Hepatocyte (in vitro differentiated cells): ENCODE measurements around the gene DPCD. TPM values are rescaled to one million over a fixed set of nuclear protein-coding genes. Genes with fewer than 3 reads are reported as not detected.

Source experiments
- DNase-seq: peaks from one replicate; pipeline ENCODE4 v3.0.0-alpha.2; 2016; ENCODE audit warnings: low spot score
- H2AFZ ChIP-seq: fragments of 200-600 bp; sonication (generic); 2 replicates; pipeline ENCODE4 v1.6.0; 2016; ENCODE audit warnings: antibody characterized with exemption, mild to moderate bottlenecking
- H3K27ac ChIP-seq: fragments of 200-600 bp; sonication (generic); 2 replicates; pipeline ENCODE4 v1.5.1; 2016; ENCODE audit warnings: mild to moderate bottlenecking
- H3K27me3 ChIP-seq: fragments of 200-600 bp; sonication (generic); 2 replicates; pipeline ENCODE4 v1.6.1; 2016
- H3K36me3 ChIP-seq: fragments of 200-600 bp; sonication (generic); replicated peaks from 2 replicates; pipeline ENCODE4 v1.5.1; 2016; ENCODE audit warnings: low read depth; ENCODE audit not compliant: insufficient read depth
- H3K4me1 ChIP-seq: fragments of 200-600 bp; sonication (generic); 2 replicates; pipeline ENCODE4 v1.5.1; 2016; ENCODE audit warnings: mild to moderate bottlenecking, moderate library complexity; ENCODE audit not compliant: insufficient read depth
- H3K4me2 ChIP-seq: fragments of 200-600 bp; sonication (generic); 2 replicates; pipeline ENCODE4 v1.6.0; 2016
- H3K4me3 ChIP-seq: fragments of 200-600 bp; sonication (generic); 2 replicates; pipeline ENCODE4 v1.5.1; 2016; ENCODE audit warnings: mild to moderate bottlenecking
- H3K79me2 ChIP-seq: fragments of 200-600 bp; sonication (generic); 2 replicates; pipeline ENCODE4 v1.6.0; 2017; ENCODE audit warnings: mild to moderate bottlenecking
- H3K9me2 ChIP-seq: fragments of 200-600 bp; sonication (generic); replicated peaks from 2 replicates; pipeline ENCODE4 v1.6.0; 2017; ENCODE audit warnings: mild to moderate bottlenecking; ENCODE audit not compliant: insufficient read depth
- H3K9me3 ChIP-seq: fragments of 200-600 bp; sonication (generic); 2 replicates; pipeline ENCODE4 v1.5.1; 2016; ENCODE audit warnings: low read depth, mild to moderate bottlenecking
- H4K20me1 ChIP-seq: fragments of 200-600 bp; sonication (generic); 2 replicates; pipeline ENCODE4 v1.6.0; 2016; ENCODE audit warnings: mild to moderate bottlenecking; ENCODE audit not compliant: insufficient read depth, poor library complexity, severe bottlenecking
- EZH2 ChIP-seq: fragments of 200-600 bp; sonication (generic); IDR thresholded peaks from 2 replicates; pipeline ENCODE4 v1.6.1; 2016; ENCODE audit warnings: antibody characterized with exemption, mild to moderate bottlenecking, borderline replicate concordance
- EZH2phosphoT487 ChIP-seq: fragments of 200-600 bp; sonication (generic); IDR thresholded peaks from one replicate; pipeline ENCODE4 v1.6.1; 2018; ENCODE audit warnings: antibody characterized with exemption, mild to moderate bottlenecking, low read depth, moderate library complexity; ENCODE audit not compliant: unreplicated experiment, severe bottlenecking
- WGBS: methylation state at CpG from one replicate; pipeline ENCODE4 v1.1.6; 2016; ENCODE audit warnings: low lambda C conversion rate; ENCODE audit errors: missing lambda C conversion rate; 5-methylcytosine and 5-hydroxymethylcytosine counted together
- polyA plus RNA-seq: library from polyadenylated mRNA; unstranded; fragments of >200 nt; fragmentation: Nextera tagmentation; extraction: Ambion mirVana; gene quantifications from 2 replicates; pipeline ENCODE4 v1.2.1, GENCODE V29; 2016
- total RNA-seq: library from RNA; depleted of rRNA; stranded (reverse); fragments of >200 nt; gene quantifications from 2 replicates; pipeline ENCODE4 v1.2.3, GENCODE V29; 2014
- TF ChIP-seq, protein P1 (sequence below): fragments of 200-600 bp; sonication (generic); IDR thresholded peaks from 2 replicates; pipeline ENCODE4 v1.5.1; 2016; ENCODE audit warnings: antibody characterized with exemption, mild to moderate bottlenecking; ENCODE audit not compliant: poor library complexity

DPCD gene
- total and polyA plus RNA-seq, 2 experiments from 2014 or later, result 24.8 to 26.5 TPM

DNA sequence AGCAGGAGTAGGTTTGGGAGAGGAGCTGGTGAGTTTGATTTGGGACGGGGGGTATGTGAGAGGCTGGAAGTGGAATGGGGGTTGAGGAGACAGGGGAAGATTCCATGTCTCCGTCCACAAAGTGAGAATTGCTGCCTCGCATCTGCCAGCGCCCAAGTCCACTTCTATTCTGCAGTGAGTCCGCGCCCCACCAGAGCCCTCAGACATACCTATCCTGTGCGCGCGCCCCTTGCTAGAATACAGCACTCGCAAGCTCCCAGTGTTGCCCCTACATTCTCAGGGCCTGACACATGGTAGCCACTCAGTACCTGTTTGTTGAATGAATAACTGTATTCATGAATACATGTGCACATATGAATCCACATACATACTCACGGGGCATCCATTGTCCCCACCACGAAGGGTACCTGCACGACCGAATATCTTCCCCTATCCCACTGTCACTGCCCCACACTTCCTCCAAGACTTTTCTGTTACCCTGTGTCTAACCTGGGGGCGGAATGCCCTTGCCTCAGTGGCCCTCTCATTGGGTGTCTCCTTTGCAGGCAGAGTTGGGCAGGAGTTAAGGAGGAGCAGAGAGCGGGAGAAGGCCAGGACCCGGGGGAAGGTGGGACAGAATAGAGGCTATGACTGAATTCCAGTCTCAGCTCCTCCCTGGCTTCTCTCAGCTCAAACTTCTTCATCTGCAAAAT lies 19.9 kb upstream of the DPCD start:
- Histone ChIP-seq H3K4me2 (no peak overlapping the region), H3K27me3 (peaks cover 51% of the 10 kb centered on the region), H3K27ac (no peak overlapping the region), H2AFZ (no peak overlapping the region), H3K4me3 (no peak overlapping the region), H3K79me2 (no peaks in the 10 kb centered on the region), H3K9me3 (no peaks in the 10 kb centered on the region), H3K4me1 (peaks cover 6% of the 10 kb centered on the region), H3K9me2 (no peaks in the 10 kb centered on the region), H3K36me3 (no peaks in the 10 kb centered on the region), H4K20me1 (no peaks in the 10 kb centered on the region)
- no peak for TF ChIP-seq EZH2phosphoT487
- TF ChIP-seq, protein P1, sequence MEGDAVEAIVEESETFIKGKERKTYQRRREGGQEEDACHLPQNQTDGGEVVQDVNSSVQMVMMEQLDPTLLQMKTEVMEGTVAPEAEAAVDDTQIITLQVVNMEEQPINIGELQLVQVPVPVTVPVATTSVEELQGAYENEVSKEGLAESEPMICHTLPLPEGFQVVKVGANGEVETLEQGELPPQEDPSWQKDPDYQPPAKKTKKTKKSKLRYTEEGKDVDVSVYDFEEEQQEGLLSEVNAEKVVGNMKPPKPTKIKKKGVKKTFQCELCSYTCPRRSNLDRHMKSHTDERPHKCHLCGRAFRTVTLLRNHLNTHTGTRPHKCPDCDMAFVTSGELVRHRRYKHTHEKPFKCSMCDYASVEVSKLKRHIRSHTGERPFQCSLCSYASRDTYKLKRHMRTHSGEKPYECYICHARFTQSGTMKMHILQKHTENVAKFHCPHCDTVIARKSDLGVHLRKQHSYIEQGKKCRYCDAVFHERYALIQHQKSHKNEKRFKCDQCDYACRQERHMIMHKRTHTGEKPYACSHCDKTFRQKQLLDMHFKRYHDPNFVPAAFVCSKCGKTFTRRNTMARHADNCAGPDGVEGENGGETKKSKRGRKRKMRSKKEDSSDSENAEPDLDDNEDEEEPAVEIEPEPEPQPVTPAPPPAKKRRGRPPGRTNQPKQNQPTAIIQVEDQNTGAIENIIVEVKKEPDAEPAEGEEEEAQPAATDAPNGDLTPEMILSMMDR, result no peak
- DNase-seq, result no peak
- WGBS, result 86% methylated on average over 17 of the region's 17 CpGs

DNA sequence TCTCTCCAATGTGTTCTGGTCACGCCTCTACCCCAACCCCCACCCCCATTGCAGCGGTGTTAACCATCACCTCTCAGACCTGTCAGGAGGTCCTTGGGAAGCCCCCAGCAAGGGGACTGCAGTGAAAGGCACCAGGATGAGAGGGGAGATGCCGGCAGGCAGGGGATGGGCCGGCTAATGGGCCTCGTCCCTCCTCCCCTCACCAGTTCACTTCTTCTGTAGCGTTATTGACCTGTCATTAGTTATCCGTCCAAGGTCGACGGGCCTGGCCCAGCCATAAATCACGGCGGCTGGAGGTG lies 18.8 kb upstream of the DPCD start:
- WGBS, result 22% methylated on average over 8 of the region's 11 CpGs

DNA sequence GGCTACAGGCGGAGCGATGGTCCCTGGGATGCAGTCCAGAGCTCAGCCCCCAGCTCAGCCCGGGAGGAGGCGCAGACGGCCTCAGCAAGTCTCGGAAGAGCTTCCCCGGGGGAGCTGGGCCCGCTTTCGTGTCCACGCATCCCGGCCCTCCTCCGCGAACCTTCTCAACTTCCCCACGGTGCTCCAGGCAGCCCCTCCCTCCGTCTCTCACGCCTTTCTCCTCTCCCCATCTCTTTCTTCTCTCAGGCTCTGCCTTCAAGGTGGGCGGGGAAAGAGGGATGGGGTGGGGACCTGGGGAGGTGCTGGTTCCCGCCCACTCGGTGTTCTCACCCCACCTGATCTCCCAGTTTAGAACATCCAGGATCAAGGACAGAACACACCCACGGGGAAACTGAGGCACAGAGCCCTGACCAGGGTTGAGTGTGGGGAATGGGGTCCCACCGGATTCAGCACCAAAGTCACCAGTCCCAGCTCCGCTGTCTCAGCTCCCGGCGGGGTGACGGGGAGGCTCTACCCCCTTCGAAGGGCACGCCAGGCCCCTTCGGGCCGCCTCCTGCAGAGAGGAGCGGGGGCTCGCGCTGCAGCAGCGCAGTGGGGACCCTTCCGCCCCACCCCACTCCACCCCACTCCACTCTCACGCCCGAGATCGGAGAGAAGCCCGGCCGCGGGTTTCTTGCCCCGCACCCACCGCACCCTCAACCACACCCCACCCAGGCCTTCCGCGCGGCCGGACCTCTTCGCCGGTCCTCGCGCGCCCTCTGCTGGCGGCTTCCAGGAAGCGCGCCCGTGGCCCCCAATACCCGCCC lies 18.3 kb upstream of the DPCD start:
- Histone ChIP-seq H3K36me3 (no peaks in the 10 kb centered on the region), H3K27me3 (peaks cover 50% of the 10 kb centered on the region), H4K20me1 (no peaks in the 10 kb centered on the region), H3K9me3 (no peaks in the 10 kb centered on the region), H3K9me2 (no peaks in the 10 kb centered on the region), H3K4me3 (peak overlapping the region; percentile 82), H3K4me2 (peak overlapping the region; percentile 99), H3K79me2 (no peaks in the 10 kb centered on the region), H2AFZ (peak overlapping the region; percentile 89), H3K27ac (no peak overlapping the region), H3K4me1 (peaks cover 6% of the 10 kb centered on the region)
- peak; percentile 91 for DNase-seq
- no peak for TF ChIP-seq EZH2phosphoT487
- TF ChIP-seq, protein P1, result peak; percentile 96
- 2% methylated on average over 25 of the region's 56 CpGs for WGBS

More for the DNA sequence above, 18.8 kb upstream of the DPCD start:
- Histone ChIP-seq H3K9me3 (no peaks in the 10 kb centered on the region), H3K79me2 (no peaks in the 10 kb centered on the region), H3K4me3 (no peak overlapping the region), H4K20me1 (no peaks in the 10 kb centered on the region), H3K27me3 (peaks cover 51% of the 10 kb centered on the region), H3K27ac (no peak overlapping the region), H3K4me1 (peaks cover 6% of the 10 kb centered on the region), H2AFZ (no peak overlapping the region), H3K36me3 (no peaks in the 10 kb centered on the region), H3K4me2 (peak overlapping the region; percentile 99), H3K9me2 (no peaks in the 10 kb centered on the region)
- no peak for DNase-seq
- no peak for TF ChIP-seq EZH2phosphoT487
- TF ChIP-seq, protein P1, result no peak
- no peak for TF ChIP-seq EZH2
